GM10266 (cell line): ENCODE data around the gene CHCHD3.

ENCODE experiments used
- DNase-seq: peaks from one replicate; pipeline ENCODE4 v3.0.0; 2012; ENCODE audit errors: extremely low spot score
- TF ChIP-seq, protein P1 (sequence below): IDR thresholded peaks from 2 replicates; pipeline ENCODE4 v1.5.1; 2012; ENCODE audit warnings: mild to moderate bottlenecking, low read depth; ENCODE audit not compliant: control insufficient read depth, insufficient read depth; ENCODE audit errors: missing control alignments

CHCHD3 gene

DNA sequence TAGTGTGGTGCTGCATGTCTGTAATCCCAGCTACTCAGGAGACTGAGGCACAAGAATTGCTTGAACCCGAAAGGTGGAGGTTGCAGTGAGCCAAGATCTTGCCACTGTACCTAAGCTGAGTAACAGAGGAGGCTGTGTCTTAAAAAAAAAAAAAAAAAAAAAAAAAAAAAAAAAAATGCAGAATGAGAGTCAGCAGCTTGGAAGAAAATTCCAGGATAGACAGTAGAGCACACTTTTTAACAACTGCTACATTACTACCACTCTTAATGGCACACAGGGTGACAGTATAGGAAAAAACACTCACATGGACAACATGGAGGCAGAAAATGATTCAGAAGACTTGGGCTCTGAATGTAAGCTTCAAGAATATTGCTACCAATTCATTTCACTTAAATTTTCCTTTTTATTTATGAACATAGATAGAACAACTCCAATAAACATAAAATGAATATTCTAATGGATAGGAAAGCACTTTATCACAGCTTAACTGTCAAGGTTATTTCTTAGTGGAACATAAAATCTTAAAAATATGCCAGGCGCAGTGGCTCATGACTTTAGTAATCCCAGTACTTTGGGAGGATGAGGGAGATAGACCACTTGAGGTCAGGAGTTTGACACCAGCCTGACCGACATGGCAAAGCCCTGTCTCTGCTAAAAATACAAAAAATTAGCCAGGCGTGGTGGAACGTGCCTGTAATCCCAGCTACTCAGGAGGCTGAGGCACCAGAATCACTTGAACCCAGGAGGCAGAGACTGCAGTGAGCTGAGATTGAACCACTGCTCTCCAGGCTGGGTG lies 31.5 kb downstream of the CHCHD3 start:
- DNase-seq = no peak
- TF ChIP-seq, protein P1, sequence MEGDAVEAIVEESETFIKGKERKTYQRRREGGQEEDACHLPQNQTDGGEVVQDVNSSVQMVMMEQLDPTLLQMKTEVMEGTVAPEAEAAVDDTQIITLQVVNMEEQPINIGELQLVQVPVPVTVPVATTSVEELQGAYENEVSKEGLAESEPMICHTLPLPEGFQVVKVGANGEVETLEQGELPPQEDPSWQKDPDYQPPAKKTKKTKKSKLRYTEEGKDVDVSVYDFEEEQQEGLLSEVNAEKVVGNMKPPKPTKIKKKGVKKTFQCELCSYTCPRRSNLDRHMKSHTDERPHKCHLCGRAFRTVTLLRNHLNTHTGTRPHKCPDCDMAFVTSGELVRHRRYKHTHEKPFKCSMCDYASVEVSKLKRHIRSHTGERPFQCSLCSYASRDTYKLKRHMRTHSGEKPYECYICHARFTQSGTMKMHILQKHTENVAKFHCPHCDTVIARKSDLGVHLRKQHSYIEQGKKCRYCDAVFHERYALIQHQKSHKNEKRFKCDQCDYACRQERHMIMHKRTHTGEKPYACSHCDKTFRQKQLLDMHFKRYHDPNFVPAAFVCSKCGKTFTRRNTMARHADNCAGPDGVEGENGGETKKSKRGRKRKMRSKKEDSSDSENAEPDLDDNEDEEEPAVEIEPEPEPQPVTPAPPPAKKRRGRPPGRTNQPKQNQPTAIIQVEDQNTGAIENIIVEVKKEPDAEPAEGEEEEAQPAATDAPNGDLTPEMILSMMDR = no peak

DNA sequence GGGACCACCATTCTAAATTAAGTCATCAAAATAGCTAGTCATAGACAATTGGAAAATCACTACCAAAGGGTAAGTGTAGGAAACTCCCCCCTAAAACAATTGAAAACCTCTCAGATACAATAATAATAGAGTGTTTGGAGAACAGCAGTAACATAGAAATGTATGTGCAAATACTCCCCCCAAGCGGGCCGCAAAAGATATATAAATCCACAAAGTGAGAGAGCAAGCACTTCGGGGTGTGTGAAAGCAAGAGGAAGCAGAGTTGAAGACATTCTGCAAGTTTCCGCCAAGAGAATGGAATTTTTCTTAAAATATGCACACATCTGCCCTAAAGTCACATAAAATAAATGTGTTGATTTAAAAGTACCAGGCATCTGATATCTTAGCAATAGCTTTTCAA lies 33.3 kb downstream of the CHCHD3 start:
- no peak for DNase-seq
- TF ChIP-seq, protein P1 = no peak

DNA sequence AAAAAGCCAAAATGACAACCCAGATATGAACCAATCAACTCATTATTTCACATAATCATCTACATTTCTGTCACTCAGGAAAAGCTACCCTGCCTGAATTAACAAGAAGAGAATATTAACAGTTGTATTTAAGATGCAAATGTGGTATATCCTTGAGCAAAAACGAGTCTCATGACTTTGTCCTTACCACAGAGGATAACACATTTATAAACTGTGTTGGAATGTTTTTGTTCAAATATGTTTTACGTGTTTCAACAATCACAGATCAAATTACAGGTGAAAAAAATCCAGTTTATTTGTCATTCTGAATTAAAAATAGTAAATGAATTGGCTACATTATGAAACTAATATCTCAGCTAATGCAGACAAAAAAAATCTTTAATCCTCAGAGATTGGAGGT lies 34.6 kb downstream of the CHCHD3 start:
- DNase-seq = no peak
- TF ChIP-seq, protein P1 = no peak

DNA sequence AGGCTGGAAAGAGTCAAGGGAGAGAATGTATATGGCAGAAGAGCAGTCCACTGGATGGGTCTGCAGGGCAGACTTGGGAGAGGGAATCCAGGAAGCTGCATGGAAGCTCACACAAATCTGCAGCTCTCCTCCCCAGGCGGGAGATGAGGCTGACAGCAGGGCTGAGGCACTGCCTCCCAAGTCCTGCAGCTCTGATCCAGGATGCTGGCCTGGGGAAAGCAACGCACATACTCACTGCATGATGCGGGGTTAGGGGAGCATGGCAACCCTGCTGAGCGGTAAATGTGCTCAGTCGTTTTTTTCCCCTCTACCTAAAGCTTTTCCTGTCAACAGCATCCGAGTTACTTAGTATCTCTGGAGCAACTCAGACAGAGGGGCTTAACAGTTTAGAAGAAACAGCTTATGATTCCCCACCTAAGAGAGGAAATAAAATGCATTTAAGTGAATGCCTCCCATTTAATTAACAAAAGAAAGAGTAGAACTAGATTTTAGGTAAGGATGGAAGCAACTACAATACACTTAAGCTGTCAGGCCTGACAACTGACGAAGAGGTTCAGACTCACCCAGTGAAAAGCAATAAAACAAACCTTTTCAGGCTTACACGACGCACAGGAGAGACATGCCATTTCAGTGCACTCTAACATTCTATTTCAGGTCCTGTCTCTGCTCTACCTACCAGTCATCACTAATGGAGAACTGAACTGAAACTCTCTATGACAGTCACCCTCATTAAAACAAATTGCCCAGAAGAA lies 37.0 kb downstream of the CHCHD3 start:
- TF ChIP-seq, protein P1 = no peak
- DNase-seq = no peak

DNA sequence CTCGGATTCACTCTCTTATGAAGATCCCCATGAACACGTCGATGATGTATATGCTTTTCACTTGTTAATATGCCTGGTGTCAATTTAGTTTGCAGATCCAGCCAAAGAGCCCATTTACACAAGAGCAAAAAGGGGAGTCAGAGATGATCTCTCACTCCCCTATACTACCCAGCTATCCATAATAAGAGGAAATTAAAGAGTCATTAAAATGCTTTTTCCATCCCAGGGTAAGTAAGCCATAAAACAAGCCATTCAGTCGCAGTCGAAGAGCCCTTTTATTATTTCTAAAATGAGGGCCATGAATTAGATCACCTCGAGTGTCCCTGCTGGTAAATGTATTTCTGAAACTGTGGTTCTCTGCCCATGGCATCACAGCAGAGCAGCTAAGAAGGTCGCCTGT lies 41.2 kb downstream of the CHCHD3 start:
- TF ChIP-seq, protein P1 = no peak
- no peak for DNase-seq

DNA sequence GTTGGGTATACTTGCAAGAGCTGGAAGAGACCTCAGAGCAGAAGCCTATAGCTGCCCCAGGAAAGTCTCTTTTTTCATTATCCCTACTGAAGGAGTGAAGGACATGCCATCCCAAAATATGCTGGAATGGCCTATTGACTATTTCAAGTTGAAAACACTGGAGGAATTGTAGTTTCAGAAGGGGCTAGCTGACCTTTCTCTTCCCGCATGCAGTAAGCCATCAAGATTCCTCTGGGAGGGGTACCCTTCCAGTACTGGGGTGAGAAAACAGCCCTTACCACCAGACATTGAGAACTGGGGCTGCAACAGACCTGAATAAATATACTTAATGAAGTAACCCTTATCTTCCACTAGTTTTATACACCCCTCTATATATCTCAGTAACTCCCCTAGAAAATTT lies 41.7 kb downstream of the CHCHD3 start:
- DNase-seq = no peak
- TF ChIP-seq, protein P1 = no peak

DNA sequence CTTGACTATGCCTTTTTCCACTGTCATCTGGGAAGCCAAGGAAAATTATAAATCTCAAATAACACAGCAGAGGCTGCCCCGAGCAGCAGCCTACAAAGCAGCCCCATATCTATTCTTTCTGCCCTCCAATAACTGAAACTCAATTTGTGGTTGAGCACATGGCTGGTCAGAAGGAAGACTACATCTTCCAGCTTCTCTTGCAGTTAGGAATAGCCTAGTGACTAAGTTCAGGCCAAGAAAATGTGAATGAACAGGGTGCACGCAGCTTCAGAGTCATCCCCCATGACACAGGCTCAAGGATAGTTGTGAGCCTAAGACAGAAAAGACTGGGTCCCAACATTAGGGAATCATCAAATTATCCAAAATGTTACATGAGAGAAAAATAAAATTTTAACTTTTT lies 42.3 kb downstream of the CHCHD3 start:
- TF ChIP-seq, protein P1 = no peak
- no peak for DNase-seq
